ENCODE measurements around the gene PNP.
"Not testable (repeated sequence)": the region's sequence is repeated elsewhere in the genome, so short reads cannot be mapped to it uniquely, and the experiment has no call there.

The PNP gene

DNA sequence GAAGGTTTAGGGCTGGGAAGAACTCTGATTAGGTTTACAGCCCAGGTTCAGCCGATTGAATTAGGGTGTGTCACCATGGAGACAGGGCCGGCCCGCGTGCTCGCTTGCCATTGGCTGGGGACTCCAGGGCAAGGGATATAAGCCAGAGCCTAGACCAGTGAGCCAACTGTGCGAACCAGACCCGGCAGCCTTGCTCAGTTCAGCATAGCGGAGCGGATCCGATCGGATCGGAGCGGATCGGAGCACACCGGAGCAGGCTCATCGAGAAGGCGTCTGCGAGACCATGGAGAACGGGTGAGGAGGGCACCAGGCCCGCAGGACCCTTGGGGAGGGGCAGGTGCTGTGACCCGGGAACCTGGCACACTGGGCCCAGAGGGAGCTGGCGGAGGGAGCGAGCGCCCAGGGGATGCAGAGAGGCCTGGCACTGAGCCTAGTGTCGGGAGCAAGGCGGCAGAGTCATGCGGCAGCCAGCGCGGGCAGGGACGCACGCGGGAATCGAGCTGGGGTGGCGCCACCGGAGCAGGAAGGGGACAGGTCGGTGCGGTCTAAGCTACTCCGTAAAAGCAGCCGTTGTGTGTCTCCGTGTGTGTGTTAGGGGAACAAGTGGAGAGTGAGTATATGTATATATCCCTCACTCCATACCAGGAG lies at the start of gene PNP:
Gene PNP (plus strand): TSS at position 165 of the 648 bp plus-strand sequence. CDS start 119 bp downstream, at position 284.
- DNase-seq (ENCODE audit: low read depth in 1 of 2, low spot score in 1 of 2): peak; percentile 82 to 89

DNA sequence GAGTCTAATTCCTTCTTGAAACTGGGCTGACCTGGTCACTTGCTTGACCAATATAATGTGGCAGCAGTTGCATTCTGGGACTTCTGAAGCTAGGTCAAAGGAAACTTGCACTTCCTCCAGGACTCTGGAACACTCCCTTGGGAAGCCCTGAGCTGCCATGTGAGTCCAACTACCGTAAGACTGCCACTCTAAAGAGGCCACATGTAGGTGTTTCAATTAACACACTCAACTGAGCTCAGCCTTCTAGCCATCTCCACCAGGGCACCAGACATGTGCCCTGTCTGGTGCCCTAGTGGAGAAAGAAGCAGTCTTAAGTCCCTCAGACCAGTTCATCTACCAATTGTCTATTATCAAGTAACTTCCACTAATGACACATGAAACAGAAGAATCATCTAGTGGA lies 49.8 kb upstream of the PNP start:
- no peak for DNase-seq (ENCODE audit: low read depth in 1 of 2, low spot score in 1 of 2)

DNA sequence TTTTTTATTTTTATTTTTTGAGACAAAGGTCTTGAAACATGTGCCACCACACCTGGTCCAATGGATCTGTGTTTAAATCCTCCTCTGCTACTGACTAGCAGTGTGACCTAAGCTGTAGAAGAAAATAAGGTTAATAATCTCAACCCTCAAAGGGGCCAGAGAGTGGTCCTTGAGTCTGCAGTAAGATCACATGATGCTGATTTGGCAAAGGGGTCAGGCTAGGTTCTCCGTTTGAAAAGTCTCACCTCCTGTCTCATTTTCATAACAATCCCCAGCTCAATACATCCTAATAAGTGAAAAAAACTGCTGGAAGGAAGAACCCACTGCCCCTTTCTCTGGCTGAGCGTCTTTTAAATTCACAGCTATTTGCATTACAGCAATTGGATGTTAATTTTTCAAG lies 47.9 kb upstream of the PNP start:
- no peak for DNase-seq (ENCODE audit: low read depth in 1 of 2, low spot score in 1 of 2)

DNA sequence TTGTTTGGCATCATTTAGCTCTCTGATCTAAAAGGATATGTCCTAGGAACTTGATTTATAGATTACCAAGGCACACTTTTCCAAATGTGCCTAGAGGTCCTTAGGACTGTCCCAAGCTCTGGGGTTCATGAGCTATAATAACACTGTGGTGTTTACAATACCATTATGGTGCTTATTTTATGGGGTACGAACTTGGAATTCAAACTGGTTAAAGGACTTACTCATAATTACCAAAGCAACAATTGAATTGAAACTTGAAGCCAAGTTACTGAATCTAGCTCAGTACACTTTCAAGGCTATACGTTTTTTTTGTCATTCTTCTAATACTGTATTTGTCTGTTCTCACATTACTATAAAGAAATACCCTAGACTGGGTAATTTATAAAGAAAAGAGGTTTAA lies 46.3 kb upstream of the PNP start:
- no peak for DNase-seq (ENCODE audit: low read depth in 1 of 2, low spot score in 1 of 2)

DNA sequence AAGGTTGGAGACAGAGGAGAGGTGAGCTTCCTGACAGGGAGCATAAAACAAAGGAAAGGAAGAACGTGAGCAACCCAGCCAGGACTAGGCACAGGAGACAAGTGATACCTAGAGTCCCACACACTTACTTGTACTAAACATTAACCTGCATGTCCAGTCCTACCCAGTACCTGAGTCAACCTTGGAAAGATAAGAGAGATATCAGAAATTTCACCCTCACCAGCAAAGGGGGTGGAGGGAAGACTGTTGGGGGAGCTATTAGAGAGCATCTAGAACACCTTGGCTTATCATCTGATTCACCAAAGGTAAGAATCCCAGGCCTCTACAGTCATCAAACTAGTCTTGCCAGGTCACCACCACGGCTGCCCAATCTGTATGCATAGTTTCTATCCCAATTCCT lies 44.4 kb upstream of the PNP start:
- no peak for DNase-seq (ENCODE audit: low read depth in 1 of 2, low spot score in 1 of 2)

DNA sequence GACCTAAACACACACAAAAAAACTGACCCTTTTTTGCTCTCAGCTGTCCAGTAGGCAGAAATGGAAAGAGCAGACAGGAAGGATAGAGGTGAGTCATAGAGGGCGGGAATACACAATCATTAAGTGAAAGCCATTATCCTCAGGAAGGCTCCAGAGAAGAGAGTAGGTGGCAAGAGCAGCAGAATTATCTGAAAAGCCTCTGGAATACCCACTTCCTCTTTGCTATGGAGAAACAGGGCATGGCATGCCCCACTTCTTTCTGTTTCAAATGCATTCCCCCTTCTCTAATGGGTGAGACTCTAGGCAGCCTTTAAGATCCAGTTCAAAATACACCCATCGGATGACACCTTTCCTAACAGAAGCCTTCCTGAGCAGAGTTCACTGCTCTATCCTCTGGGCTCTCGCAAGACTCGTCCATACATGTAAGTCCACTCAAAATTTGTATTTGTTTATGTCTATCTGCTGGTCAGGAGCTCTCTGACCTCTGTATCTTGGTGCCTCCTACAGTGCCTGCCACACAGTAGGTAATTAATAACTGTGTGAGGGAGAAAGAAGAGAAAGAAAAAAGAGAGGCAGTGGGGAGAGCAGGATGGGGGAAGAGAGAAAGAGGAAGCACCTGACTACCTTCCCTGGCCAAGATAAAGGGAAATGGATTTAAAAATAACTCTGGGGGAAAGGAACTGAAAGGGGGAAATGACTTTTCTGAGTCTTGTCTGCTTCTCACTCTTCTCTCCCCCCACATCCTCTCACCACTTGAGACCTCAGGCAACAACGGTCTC lies 41.8 kb upstream of the PNP start:
- DNase-seq (ENCODE audit: low read depth in 1 of 2, low spot score in 1 of 2): no peak

DNA sequence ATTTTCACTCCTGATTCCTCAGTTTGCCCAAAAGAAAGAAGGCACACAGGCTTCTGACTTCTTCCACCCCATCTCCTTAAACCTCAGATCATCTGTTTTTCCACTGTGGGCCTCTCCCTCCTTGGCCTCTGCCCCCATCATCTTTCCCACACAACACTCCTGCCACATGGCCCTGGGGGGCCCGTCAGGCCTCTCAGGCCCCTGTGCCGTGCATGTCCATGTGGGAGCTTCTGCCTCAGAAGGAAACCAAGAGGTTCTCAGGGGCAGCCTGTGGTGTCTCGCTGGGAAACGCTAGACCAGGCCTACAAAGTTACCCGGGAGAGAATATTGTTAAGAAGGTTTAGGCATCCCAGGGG lies 41.2 kb upstream of the PNP start:
- no peak for DNase-seq (ENCODE audit: low read depth in 1 of 2, low spot score in 1 of 2)

DNA sequence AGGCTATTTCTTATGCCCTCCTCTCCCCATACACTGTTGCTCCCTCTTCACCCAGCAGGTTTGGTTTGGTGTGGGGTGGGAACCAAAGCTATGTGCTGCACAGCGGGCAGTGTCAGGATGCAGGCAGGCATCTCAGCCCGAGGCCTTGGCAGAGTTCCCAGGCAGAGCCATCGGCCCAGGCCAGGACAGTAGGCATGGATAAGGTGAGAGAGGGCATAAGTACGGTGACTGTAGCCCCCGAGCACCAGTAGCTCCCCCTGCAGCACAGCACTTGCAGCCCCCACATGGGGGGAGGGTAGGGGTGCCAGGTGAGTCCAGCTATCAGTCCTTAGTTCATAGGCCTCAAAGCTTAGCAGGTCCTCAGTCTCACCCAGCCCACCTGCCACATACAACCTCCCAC lies 40.4 kb upstream of the PNP start:
- no peak for DNase-seq (ENCODE audit: low read depth in 1 of 2, low spot score in 1 of 2)

DNA sequence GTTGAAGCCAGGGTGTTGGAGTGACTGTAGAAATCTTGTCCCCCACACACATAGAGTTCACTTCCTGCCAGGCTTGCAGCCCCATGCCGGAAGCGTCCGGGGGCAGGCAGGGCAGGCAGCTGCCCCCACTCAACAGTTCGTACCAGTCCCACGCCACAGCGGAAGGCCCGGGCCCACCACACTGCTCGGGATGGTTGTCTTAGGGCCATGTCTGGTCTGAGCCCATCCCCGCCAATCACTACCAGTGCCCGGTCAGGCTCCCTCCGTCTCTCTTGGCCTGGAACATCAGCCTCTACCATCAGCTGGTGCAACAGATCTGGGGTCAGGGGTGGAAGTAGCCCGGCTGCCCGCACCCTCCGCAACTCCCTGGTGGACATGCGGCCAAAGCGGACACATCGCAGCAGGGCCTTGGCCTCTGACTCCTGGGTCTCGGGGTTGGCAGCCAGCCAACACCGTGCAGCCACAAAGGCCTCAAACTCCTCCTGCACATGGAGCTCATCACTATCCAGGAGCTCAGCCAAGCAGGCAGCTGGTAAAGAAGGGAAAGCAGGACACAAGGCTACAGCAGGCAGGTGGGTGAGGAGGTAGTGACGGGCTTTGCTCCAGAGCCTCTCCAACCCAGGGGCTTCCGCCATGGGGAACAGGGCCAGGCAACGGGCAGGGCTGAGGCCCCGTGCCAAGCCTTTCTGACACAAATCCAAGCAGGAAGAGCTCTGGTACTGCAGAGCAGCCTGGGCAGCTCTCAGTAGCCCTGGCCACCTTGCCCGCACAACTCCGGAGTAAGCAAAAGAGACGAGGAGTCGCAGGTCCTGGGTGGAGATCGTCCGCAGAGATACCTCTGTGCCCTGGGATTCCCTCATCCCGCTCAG lies 39.2 kb upstream of the PNP start:
- DNase-seq (ENCODE audit: low read depth in 1 of 2, low spot score in 1 of 2): no peak

DNA sequence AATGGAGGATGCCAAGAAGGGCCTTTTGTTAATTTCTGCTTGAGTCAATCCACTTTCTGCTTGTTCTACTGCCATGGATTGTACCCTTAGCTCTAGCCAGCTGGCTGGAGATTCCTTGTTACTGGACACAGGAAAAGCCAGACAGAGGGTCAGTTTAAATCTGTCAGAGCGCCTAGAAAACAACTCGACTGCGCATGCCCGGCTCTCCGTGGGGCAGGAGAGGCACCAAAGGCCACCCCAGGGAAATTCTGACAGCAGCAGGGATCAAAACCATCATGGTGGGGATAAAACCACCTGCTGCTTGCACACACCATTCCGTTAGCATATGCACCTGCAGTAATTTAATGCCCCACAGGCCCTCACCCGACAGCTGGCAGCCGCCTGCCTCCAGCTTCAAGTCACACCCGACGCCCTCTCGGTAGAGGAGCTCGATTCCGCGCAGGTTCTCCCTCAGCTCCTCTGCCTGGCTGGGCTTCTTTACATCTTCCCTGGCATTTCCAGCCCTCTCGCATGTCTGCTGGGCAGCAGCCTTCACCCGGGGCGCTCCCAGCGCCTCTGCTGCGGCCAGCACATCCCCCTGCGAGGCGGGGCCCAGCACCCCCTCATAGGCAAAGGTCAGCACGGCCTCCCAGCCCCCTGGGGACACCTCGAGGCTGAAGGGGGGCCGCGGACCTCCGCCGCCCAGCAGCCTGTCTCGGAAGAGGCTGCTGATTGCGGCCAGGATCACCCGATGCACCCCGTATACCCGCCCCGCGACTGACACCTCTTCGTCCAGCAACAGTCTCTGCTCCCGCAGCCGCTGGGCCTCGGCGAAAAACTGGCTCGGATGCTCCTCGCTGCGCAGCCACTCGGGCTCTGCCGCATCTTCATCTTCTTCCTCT lies 34.3 kb upstream of the PNP start:
- DNase-seq (ENCODE audit: low read depth in 1 of 2, low spot score in 1 of 2): no peak

DNA sequence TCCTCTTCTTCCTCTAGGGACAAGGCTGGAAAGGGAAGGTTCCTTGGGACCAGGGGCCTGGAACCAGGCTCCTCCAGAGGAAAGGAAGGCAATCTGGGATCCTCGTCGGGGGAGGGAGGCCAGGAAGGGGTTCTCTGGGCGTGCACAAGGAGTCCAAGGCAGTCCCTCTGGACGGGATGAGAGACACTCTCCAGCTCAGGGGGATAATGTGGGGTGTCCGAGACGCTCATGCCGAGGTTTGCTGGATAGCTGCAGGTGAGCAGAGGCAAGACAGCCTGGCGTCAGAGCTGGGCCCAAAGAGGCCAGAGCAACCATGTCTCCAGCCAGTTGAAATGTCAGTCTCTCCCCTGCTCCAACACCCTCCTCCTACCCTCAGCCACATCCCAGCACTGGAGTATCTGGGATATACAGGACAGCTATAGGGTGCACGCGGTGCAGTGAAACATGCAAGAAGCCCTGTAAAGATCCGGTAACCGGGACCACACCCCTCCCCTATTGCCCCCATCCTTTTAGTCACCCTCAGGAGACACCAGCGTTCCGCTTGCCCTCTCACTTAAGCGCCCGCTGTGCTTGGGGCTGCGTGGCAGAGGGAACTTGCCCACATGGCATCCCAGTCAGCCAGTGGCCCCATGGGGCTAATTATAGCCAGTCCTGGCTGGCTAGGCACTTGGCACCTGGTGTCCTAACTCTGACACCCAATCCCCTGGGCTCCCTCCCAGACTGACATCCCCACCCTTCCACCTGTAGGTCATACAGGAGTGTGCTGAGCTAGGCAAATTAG lies 33.4 kb upstream of the PNP start, which contains the start of gene KLHL33:
Gene KLHL33 (minus strand): TSS at position 585 of the 781 bp plus-strand sequence. CDS start 355 bp downstream, at position 230.
- no peak for DNase-seq (ENCODE audit: low read depth in 1 of 2, low spot score in 1 of 2)

DNA sequence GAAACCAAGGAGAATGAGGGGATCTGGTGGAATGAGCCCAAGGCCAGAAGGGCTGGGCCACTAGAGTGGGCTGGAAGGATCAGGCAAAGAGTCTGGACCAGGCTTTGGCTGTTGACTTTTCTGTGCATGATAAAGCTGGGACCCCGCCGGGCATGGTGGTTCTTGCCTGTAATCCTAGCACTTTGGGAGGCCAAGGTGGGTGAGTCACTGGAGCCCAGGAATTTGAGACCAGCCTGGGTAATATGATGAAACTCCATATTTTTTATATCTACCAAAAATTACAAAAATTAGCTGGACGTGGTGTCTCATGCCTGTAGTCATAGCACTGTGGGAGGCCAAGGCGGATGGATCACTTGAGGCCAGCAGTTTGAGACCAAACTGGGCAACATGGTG lies 32.8 kb upstream of the PNP start:
- DNase-seq (ENCODE audit: low read depth in 1 of 2, low spot score in 1 of 2): no peak

DNA sequence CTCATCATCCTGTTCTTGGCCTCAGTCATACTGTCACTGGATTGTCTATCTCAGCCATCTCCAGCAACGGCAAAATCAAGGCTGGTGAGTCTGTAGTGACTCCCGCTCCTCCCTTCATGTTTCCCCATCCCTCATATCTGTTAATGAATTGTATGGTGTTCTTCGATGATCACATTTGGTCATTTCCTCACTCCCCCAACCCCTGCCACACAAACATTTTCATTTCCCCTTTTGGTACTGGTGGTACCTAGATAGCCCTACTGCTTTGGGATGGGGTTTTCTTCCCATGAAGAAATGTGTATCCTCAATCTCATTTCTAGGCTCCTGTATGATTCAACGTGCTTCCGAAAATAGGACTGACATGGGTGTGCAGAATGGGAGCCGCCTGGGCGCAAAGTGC lies 30.5 kb upstream of the PNP start:
- DNase-seq (ENCODE audit: low read depth in 1 of 2, low spot score in 1 of 2): no peak

DNA sequence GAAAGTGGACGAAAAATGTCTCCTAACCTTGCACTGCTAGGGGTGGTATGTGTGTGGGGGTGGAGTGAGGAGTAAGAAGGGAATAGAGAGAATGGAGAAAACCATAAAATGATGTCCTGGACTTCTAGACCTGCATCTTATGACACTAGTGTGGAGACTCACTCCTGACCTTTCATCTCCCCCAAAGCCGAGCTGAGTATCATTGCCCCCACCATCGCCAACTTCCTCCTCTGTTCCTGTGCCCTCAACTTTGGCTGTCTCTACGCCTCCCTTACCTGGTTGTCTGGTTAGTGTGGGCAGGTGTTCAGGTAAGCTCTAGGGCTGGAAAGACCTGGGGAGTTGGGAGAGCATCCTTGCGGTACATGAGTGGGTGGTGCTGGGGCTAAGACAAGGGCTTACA lies 28.7 kb upstream of the PNP start:
- no peak for DNase-seq (ENCODE audit: low read depth in 1 of 2, low spot score in 1 of 2)

DNA sequence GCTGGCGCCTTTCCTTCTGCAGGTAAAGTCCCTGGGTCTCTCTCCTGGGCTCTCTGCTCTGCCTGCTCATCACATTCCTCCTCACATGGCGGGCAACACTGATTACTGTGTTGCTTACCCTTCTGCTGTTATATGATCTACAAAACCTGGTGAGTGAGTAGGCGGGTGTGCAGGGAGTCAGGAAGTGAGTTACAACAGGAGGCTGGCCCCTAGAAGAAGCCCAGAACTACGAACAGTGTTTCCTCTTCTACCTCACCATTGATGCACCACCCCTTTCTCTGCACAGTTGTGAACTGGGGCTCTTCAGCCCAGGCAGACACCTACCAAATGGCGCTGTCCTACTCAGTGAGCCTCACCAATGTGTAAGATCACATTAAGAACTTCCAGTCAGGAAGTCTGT lies 28.3 kb upstream of the PNP start:
- peak in 1 of 2 donors; percentile 23 for DNase-seq (ENCODE audit: low read depth in 1 of 2, low spot score in 1 of 2)

DNA sequence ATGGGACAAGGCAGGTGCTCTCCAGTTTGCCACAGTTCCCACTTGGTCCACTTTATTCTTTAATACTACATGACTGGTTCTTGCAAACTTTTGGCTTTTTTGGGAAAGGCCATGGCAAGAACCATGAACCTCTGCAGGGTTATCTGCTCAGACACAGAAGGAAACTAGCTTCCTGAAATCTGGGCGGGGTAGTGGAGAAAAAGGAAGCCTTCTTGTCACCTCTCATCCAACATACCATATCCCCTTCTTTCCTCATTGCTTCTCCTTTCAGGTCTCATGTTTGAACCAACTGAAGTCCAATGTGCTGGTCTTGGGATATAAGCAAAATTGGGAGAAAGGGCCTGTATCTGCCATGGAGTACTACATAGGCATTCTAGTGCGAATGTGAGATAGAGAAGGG lies 27.7 kb upstream of the PNP start:
- no peak for DNase-seq (ENCODE audit: low read depth in 1 of 2, low spot score in 1 of 2)

DNA sequence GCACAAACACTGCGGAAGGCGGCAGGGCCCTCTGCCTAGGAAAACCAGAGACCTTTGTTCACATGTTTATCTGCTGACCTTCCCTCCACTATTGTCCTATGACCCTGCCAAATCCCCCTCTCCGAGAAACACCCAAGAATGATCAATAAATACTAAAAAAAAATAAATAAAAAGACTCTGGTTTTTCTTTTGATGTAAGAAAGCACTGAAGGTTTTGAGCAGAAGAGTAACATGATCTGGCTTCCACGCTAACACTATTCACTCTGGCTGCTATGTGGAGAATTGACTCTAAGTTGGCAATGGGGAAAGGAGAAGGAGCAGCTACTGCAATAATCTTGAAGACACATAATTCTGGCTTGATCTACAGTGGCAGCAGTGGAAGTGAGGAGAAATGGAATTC lies 25.6 kb upstream of the PNP start:
- not testable (repeated sequence) for DNase-seq (ENCODE audit: low read depth in 1 of 2, low spot score in 1 of 2)

DNA sequence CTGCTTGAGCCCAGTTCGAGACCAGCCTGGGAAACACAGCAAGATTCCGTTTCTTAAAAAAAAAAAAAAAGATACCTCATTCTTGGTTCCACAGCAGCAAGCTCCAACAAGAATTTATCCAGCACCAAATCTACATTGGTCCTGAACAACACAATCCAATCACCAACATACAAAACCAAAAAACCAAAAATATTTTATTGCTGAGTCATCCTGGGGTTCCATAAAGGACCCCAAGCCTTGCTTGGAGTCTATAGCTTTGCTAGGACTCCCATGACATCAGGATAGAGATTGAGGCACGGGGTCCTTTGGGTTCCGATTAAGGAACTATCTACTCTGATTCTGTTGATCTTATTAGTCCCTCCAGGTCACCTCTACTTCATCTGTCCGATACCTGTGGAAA lies 22.3 kb upstream of the PNP start:
- DNase-seq (ENCODE audit: low read depth in 1 of 2, low spot score in 1 of 2): no peak

DNA sequence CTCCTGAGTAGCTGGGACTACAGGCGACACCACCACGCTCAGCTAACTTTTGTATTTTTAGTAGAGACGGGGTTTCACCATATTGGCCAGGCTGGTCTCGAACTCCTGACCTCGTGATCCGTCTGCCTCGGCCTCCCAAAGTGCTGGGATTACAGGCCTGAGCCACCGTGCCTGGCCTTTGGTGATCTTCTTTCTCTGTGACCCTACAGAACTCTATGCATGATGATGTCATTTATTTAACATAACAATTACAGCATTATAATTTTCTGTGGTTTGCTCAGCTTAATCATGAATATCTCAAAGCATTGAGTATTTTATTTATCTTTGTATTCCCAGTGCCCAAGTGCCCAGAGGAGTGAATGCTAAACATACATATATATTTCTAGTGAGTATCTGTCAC lies 16.4 kb upstream of the PNP start:
- DNase-seq (ENCODE audit: low read depth in 1 of 2, low spot score in 1 of 2): not testable (repeated sequence)

Measured in activated CD4-positive, alpha-beta T cell treated with anti-CD3 and anti-CD28 coated beads, Interleukin-2, amount 50 U/mL, for 24 hours (primary cell).